ENCODE results near the gene PIAS4. TPM values are rescaled to one million over a fixed set of nuclear protein-coding genes. Genes with fewer than 3 reads are reported as not detected.
A peak's percentile ranks its signal among the peaks of the same experiment; 100 is the strongest.
"Not testable (repeated sequence)": the region's sequence is repeated elsewhere in the genome, so short reads cannot be mapped to it uniquely, and the experiment has no call there.

PIAS4 gene, protein sequence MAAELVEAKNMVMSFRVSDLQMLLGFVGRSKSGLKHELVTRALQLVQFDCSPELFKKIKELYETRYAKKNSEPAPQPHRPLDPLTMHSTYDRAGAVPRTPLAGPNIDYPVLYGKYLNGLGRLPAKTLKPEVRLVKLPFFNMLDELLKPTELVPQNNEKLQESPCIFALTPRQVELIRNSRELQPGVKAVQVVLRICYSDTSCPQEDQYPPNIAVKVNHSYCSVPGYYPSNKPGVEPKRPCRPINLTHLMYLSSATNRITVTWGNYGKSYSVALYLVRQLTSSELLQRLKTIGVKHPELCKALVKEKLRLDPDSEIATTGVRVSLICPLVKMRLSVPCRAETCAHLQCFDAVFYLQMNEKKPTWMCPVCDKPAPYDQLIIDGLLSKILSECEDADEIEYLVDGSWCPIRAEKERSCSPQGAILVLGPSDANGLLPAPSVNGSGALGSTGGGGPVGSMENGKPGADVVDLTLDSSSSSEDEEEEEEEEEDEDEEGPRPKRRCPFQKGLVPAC
- 15.1 and 20.0 TPM in 2 replicates for total RNA-seq (2014; rRNA removed; shearing (Covaris generic))
- polyA plus RNA-seq (2015; cell fraction: cytosol; rRNA removed) = 14.0 and 16.5 TPM in 2 replicates
- polyA plus RNA-seq (2015; cell fraction: nucleus; rRNA removed) = 17.7 and 20.5 TPM in 2 replicates

- peak; percentile 82 for DNase-seq (ENCODE audit: low read depth)
These were observed at the start of gene PIAS4 for GRCh38 chr19:4007021-4007835. TSS of gene PIAS4 (plus strand) at chr19:4007736. CDS start at chr19:4007761, 25 bp downstream.

DNA sequence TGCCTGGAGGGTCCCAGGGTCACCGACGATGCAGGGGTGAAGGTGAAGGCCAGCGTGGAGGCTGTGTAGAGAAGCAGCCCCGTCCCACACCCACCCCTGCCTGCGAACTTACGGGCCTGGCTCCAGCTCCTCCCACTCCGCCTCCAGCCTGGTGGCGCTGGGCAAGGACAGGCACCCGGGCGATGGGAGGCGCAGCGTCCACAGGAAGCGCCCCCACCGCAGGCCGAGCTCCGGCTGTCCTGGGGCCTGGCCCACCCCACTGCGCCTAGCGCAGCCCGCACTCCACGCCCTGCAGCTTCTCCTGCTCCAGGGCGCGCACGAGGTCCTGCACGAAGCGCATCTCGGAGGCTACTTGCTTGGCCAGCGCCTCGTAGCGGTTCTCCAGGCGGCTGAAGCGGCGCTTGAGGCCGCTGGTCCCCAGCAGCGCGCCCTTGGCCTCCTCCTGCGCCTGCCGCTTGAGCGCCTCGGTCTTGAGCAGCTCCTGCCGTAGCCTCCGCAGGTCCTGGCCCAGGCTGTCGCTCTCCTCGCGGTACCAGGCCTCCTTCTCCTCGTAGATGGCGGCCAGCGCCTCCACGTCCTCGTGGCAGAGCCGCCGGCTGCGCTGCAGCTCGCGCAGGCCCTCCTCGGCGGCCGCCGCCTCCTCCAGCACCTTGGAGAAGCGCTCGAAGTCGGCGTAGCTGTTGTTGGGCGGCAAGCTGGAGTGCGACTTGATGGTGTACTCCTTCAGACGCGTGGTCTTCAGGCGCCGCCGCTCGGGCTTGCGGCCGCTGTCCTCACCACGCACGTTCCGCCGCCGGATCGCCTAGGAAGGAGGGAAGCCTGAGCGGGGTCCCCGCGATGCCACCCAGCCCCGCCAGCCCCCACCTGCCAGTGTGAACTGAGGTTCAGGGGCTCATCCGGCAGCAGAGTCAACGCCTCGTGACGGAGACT, 48.4 kb upstream of the PIAS4 start:
- DNase-seq (ENCODE audit: low read depth) = no peak

GRCh38 chr19:3959766-3960131, 47.8 kb upstream of the PIAS4 start:
- DNase-seq (ENCODE audit: low read depth) = no peak

DNA sequence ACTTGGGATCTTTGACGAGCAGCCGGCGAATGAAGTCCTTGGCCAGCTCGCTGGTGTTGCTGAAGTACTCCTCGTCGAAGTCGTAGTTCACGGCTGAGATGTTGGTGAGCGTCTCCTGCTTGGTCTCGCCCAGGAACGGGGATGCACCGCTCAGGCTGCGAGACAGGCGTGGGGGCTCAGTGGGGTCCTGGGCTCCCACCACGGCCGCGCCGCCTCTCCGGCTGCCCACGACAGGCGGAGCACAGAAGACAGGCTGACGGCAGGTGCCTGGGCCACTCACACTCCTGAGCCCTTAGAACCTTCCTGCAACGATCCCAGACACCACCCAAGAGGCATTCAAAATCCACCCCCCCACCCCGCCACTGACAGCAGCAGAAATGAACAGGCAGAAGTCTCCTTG, 46.5 kb upstream of the PIAS4 start:
- DNase-seq (ENCODE audit: low read depth) = no peak

DNA sequence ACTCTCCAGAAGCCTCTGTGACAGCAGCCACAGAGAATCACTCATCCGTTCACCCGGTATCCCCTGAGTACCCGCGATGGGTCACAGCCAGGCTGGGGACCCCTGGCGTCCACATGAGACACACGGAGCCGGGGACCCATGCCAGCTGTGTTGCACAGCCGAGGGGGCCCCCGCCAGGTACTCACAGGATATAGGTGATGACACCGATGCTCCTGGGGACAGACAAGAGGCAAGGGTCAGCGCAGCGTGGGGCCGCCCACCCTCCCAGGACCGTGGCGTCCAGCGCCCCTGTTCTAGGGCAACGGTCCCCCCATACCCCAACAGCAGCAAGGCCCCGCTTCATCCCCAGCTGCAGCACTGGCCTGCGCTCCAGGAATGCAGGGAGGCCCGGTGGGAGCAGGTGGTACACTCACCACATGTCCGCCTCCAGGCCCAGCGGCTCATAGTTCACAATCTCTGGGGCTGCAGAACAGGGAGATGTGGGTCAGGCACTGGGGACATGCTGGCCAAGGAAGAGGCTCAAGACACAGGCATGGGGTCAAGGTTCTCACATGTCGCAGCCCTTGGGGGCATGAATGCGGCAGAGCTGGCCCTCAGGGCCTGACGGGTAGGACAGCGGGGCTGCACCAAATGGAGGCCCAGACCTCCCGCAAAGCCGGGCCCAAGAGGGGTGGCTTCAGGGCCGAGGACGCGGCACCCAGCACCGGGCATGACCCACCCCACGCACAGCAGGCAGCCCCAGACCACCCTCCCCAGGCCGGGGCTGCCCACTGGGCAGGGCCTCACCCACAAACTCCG, 43.9 kb upstream of the PIAS4 start:
- DNase-seq (ENCODE audit: low read depth) = no peak

DNA sequence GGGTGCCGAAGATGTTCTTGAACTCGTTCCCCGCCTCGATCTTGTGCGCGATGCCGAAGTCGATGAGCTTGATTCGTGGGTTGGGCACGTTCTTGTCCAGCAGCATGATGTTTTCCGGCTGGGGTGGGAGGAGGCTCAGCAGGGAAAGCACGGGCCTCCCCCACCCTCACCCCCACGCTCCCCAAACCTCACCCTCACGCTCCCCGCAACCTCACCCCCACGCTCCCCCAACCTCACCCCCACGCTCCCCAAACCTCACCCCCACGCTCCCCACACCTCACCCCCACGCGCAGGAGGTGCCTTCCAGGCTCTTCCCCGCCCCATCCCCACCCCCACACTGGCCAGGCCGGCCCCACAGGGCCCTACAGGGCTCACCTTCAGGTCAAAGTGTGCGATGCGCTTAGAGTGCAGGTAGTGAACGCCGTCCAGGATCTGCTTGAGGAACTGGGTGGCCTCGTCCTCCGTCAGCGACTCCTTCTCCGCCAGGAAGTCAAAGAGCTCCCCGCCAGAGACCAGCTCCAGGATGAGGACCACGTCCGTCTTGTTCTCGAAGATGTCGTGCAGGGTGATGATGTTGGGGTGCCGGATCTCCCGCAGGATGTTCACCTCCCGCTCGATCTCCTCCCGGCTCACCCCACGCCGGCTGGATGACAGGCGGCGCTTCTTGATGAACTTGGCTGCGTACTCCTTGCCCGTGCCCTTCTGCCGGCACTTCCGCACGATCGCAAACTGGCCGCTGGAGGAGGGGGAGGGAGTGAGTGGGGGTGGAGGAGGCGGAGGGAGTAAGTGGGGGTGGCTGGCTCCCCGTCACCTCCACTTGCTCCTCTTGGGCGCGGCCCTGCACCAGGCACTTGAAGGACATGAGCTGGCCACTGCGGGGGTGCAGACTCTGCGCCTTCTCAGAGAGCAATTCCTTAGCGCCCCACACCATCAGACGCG, 43.0 kb upstream of the PIAS4 start:
- no peak for DNase-seq (ENCODE audit: low read depth)

GRCh38 chr19:3966051-3967017, 41.2 kb upstream of the PIAS4 start:
- no peak for DNase-seq (ENCODE audit: low read depth)

DNA sequence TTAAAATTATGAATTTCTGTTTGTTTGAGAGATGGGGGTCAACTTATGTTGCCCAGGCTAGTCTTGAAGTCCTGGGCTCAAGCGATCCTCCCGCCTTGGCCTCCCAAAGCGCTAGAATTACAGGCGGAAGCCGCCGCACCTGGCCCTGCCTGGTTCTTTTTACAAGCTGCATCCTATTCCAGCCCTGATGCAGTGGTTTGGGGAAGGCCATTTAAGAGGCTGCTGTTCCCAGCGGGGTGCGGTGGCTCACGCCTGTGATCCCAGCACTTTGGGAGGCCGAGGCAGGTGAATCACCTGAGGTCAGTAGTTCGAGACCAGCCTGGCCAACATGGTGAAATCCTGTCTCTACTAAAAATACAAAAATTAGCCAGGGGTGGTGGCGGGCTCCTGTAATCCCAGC, 39.6 kb upstream of the PIAS4 start:
- not testable (repeated sequence) for DNase-seq (ENCODE audit: low read depth)

DNA sequence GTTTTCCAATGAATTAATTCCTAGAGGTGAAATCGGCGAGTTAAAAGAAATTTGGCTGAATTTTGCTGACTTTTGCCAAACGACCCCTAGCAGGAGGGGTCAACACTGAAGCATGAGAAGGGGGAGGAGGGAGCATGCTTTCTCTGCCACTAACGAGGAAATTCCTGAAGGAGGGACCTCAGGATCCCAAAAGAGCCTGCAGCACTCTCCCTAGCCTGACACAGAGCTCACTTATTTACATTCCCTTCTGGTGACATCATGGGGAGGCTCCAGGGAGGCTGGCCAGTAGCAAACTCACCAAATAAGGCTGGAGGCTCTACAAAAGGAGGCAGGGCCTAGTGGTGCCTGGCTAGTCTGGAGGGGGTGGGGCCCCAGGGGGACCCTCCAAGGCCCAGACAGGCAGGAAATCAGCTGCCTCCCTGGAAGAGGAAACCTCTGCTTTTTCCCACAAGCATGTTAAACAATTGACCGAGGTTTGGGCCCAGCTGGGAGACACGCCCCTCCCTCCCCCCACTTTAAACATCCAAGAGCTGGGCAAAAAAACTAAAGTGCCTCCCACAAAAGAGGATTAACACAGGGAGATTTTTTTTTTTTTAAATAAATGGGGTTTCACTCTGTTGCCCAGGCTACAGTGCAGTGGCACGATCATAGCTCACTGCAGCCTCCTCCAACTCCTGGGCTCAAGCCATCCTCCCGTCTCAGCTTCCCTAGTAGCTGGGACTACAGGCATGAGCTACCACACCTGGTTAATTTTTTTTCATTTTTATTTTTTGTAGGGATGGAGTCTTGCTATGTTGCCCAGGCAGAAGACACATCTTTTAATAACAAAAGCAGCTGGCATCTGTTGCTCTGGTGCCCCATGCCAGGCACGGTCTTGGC, 38.7 kb upstream of the PIAS4 start:
- peak; percentile 97 for DNase-seq (ENCODE audit: low read depth)

GRCh38 chr19:3969435-3970312, 37.9 kb upstream of the PIAS4 start:
- peak; percentile 87 for DNase-seq (ENCODE audit: low read depth)

GRCh38 chr19:3970313-3970807, 37.2 kb upstream of the PIAS4 start:
- DNase-seq (ENCODE audit: low read depth) = no peak

DNA sequence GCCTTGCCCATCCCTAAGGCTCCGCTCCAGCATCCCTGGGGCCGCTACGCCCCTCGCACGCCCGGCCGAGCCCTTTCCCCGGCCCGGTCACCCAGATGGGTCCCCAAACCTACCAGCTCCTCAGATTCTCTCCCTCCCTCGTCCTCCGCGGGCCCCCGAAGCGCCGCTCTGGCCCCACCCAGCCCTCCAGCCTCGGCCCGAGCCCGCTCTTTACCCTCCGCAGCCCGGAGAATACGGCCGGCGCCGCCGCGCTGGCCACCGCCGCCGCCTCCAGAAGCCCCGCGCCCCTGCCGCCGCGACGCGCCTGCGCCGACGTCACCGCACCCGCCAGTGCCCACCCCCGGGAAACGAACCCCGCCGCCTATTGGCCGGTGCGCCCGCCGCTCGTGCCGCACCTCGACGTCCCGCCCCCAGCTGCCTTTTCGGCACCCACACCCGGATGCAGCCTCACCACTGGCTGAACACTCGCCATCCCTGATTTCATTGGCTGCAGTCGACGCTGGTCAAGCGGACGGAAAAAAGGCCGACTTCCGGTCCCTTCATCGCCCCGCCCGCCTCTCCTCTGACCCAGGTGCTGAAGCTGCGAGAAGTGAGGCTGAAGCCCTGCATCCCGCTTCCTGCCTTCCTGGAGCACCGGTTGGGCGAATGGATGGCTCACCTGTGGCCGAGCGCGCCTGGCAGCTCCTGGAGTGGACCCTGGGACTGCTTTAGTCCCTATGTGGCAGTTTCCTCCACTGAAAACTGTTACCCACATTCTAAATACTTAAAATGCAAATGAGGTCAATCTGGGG, 36.5 kb upstream of the PIAS4 start, which contains the start of gene DAPK3:
Gene DAPK3 (minus strand): TSS at position 292 of the 791 bp plus-strand sequence. CDS start 1,364 bp downstream, outside the sequence.
- DNase-seq (ENCODE audit: low read depth) = peak; percentile 93

DNA sequence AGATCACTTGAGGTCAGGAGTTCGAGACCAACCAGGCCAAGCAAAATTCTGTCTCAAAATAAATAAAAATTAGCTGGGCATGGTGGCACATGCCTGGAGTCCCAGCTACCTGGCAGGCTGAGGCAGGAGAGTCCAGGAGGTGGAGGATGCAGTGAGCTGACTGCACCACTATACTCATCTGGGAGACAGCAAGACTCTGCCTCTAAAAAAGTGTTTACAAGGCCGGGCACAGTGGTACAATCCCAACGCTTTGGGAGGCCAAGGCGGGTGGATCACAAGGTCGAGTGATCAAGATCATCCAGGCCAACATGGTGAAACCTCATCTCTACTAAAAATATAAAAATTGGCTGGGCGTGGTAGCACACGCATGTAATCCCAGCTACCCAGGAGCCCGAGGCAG, 32.4 kb upstream of the PIAS4 start:
- DNase-seq (ENCODE audit: low read depth) = no peak

DNA sequence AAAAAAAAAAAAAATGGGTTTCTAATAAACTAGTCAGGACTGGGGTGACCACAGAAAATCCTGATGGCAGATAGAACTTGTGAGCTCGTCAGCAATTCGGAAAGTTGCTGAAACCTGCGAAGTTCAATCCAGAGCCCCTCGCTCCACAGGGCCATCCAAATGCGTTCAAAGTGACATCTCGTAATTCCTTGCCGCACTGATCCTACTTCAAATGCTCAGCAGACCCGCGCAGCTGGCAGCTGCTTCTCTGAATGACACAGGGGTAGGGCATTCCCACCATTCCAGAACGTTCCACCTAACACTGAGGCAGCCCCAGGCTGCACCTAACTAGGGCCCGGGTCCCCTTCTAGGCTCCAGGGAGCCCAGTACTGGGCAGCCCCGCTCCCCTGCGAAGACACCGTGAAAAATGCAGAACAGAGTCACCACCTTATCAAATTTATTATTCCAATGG, 31.9 kb upstream of the PIAS4 start:
- no peak for DNase-seq (ENCODE audit: low read depth)
